IPS-NIHi11 (cell line): ENCODE data around the gene BEGAIN.

Experiments
- DNase-seq: peaks from one replicate; pipeline ENCODE4 v3.0.0; 2012; ENCODE audit warnings: mixed read lengths, low spot score

The BEGAIN gene

GRCh38 chr14:100581228-100582145 lies 5.7 kb downstream of the BEGAIN start:
- no peak for DNase-seq

- DNase-seq = no peak
Observed at GRCh38 chr14:100580316-100581227, 6.6 kb downstream of the BEGAIN start.

DNA sequence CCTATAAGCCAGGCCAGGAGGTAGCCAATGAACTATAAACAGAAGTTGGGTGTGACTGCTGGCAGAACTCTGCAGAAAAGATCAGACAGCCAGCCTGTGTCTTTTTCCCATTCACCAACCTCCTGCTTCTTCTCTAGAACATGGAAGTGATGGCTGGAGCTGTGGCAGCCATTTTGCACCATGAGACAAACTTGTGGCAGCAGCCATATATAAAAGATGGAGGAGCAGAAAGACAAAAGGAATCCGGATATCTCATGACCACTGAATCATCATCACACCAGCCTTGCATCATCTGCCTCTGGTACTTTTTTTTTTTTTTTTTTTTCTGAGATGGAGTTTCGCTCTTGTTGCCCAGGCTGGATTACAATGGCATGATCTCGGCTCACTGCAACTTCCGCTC lies 8.7 kb downstream of the BEGAIN start:
- DNase-seq = no peak

- no peak for DNase-seq
Observed at GRCh38 chr14:100577986-100578431, 9.2 kb downstream of the BEGAIN start.

DNA sequence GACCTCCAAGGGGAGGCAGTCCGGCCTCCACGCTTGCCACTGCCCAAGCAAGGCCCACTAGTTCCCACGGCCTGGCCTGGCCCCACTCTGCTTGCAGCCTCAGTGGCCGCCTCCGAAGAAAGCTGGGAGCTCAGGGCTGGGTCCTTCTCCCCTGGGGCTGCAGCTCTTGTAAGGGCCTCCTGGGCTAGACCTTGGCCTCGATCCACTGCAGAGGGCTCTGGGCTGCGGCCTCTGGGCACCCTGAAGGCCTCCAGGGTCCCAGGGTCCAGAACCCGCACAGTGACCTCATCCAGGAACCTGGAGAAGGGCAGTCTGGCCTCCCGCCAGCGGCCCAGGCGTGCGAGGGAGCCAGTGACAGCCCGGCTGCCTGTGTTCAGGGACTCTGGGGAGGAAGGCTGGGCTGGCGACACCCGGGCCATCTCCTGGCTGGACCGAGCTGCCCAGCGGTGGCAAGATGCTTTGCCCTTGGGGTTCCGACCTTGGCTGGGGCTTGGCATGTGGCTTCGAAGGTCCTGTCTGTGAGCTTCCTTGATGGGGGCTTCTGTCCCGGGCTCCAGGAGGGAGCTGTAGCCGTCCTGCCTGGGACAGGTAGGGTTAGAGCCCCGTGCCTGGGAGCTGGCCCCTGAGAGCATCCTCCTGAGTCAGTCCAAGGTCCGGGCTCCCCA lies 9.8 kb downstream of the BEGAIN start:
- DNase-seq = no peak

DNA sequence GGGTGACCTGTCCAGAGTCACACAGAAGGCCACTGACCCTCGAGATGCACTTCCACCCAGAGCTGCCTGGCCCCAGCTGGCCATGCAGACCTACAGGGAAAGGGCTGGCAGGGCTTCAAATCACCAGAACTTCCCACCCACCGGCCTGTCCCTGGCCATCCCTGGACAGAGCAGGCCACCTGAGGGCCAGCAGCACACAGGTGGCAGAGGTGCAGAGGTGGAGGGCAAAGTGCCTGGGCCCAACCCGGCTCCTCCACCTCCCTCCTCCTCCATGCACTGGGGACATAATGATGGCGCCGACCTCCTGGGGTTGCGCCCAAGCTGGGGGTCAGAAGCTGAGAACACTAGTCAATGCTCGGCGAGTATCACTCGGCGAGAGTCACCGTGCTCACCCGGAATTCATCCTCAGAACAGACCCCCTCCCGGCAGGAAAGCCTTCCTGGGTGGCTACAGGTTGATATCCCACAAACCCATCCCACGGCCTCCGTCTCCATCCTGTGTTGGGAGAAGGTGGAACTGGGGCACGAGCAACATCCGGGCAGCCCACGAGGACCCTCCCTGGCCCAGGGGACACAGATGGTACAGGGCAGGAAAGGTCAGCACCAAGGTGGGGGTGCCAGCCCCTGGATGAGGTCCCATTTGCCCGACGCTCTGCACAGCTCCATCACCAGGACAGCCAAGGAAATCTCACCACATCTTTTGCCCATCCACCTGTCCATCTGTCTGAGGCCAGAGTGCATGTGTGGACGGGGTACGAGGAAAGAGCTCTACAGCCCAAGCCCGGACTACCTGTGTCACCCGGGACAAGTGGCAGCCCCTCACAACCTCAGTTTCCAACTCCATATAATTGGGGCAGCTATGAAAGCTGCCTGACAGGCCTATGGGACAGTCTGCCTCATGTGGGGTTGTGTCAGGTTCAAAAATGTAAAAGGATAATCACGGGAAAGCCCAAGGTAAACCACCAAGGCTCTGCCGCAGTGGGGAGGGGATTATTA lies 10.8 kb downstream of the BEGAIN start:
- no peak for DNase-seq

DNA sequence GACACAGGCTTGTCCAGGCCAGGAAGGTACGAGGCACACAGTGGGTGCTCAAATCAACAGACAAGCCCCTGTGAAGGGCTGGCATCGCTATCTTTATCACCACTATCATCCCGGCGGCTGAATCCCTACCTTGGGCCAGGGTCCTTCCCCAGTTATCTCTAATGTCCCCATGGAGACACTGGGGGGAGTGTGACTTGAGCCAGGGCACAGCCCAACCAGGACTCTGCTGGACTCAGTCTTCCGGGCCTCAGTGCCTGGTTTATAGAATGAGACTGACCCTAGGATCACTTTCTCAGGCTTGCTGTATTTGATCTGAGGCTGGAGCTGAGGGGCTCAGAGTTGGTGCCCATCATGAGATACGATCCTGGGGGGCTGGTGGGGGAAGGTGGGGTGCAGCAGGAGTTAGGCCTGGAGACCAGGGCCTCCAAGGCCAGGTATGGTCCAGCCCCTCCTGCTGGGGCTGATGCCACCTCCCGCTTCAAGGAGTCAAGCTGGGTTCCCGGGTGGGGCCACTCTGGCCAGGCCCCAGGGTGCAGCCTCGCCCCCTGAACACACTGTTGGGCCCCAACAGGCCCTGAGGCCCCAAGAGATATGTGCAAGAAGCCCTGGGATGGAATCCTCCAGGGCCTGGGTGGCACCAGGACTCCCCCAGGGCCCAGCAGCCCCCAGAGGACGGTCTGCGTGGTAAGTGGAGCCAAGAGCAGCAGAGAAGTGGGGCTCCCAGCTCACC lies 11.8 kb downstream of the BEGAIN start:
- no peak for DNase-seq

- no peak for DNase-seq
Observed at GRCh38 chr14:100574642-100575031, 12.6 kb downstream of the BEGAIN start.

DNA sequence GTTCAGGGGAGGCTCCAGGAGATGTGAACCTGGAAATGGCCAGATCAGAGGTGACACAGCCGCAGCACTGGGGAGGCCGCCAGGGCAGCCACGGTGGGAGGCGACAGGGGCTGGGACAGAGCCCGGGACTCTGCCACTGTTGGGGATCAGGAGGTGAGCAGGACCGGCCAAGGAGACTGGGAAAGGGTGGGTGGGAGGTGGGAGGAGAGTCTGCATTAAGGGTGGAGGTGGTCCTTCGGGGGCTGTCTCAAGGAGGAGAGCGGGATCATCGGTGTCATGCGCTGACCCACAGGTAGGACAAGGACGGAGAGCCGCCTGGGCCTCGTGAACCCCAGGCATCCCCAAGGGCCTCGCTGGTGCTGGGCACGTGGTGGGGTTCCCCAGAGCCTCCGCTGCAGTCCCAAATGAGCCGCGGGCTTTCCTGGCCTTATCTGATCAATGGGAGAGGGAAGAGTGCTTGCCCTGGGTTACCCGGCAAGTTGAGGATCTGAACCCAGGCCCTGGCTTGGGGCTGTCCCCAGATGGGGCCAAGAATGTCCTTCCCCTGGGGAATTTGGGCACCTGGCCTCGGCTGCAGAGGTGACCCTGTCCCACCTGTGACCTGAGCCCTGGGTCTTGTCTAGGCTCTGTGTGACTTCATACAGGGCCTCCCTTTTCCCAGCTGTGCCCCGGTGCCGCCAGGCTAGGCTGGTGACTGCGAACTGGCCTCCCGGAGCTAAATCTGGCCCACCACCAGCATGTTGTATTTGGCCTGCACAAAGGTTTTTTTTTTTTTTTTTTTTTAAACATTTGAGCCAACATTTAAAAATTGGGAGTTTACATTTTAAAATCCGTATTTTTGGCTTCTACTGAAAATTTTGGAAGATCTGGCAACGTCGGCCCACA lies 13.2 kb downstream of the BEGAIN start:
- DNase-seq = no peak

- DNase-seq = peak; percentile 92
Observed at GRCh38 chr14:100573002-100573756, 14.0 kb downstream of the BEGAIN start.

DNA sequence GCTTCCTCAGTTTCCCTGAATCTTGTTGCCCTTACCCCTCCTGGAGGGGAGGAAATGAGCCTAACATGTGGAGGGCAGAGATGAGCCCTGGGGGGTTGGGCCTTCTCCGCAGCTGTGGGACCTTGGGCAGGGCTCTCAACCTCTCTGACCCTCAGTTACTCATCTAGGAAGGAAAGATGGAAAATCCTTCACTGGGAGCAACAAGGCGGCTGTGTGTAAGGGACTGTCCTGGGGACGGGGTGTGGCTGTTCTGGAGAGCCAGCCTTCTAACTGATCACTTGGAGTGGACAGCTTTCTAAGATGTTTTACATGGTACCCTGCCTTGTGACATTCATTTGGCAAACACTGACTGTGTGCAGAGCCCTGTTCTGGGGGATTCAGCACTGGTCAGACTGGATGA lies 14.7 kb downstream of the BEGAIN start:
- no peak for DNase-seq

- DNase-seq = no peak
Observed at GRCh38 chr14:100571837-100572236, 15.4 kb downstream of the BEGAIN start.

GRCh38 chr14:100570726-100571454 lies 16.3 kb downstream of the BEGAIN start:
- no peak for DNase-seq

GRCh38 chr14:100569734-100570286 lies 17.4 kb downstream of the BEGAIN start:
- DNase-seq = no peak

DNA sequence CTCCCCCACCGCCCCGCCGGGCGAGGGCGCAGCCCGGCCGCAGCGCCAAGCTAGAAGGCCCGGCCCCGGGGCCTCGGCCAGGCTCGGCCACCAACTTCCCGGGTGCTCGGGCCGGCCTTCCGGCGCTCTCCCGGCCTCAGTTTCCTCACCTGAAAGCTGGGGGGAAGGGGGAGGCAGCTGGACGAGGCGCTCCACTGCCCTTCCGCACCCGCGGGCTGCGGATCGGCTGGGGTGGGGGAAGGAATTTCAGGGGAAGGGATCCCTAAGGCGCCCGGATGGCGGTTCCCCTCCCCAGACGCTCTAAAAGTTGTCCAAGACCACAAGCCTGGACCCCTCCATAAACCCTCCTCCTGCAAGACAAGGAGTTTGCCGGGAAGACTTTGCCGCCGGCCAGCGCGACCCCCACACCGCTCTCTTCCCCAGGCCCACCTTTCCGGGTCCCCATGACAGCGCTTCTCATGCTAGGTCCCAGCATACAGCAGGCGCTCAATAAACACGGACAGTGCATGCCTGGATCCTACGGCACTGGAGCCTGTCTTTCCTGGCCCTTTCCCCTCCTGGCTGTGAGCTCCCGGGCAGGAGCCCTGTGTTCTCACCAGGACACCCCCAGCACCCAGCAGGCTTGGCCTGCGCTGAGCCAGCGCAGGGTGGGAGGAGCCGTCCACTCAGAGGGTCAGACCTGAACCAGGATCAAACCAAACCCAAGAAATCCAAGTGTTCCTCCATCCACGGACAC lies 18.1 kb downstream of the BEGAIN start:
- DNase-seq = no peak

- peak; percentile 70 for DNase-seq
Observed at GRCh38 chr14:100568164-100568997, 18.8 kb downstream of the BEGAIN start.
